HG03139 (cell line): ENCODE results near the gene BANP.
"Not testable (repeated sequence)": the region's sequence is repeated elsewhere in the genome, so short reads cannot be mapped to it uniquely, and the experiment has no call there.

Source experiments
- ATAC-seq: cut with Tn5 transposase; IDR thresholded peaks from one replicate; pipeline ENCODE4 v1.9.1; 2021; ENCODE audit not compliant: unreplicated experiment

Gene BANP

DNA sequence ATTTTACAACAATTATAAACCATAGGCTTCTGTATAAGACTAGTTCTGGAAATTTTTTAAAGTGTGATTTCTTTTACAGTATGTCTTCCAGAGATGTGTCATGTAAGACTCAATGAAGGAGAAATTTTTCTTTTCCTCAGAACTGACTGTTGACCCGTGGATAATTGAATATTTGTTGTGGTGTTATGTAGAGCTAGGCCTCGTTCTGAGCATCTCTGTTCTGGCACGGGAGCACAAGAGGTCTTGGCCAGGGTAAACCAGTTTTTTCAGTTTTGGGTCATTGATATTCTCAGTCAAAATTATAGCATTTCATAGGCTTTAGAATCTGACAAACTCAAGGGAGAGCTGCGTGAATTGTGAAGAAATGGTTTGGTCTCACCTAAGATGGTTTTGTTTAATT is 39.0 kb downstream of the BANP start:
- not testable (repeated sequence) for ATAC-seq

GRCh38 chr16:87992142-87992541 is 40.9 kb downstream of the BANP start:
- ATAC-seq, result not testable (repeated sequence)

GRCh38 chr16:87993901-87994300 is 42.7 kb downstream of the BANP start:
- ATAC-seq, result no peak

- ATAC-seq, result no peak
Observed at GRCh38 chr16:87995644-87996043, 44.4 kb downstream of the BANP start.

- no peak for ATAC-seq
Observed at GRCh38 chr16:87996962-87997880, 46.0 kb downstream of the BANP start.

GRCh38 chr16:87998184-87998793 is 47.1 kb downstream of the BANP start:
- ATAC-seq, result not testable (repeated sequence)

DNA sequence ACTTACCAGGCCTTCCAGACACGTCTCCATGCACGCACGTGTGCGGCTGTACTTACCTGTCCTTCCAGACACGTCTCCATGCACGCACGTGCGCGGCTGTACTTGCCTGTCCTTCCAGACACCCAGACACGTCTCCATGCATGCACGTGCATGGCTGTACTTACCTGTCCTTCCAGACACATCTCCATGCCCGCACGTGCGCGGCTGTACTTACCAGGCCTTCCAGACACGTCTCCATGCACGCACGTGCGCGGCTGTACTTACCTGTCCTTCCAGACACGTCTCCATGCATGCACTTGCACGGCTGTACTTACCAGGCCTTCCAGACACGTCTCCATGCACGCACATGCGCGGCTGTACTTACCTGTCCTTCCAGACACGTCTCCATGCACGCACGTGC is 47.8 kb downstream of the BANP start:
- ATAC-seq, result not testable (repeated sequence)

- ATAC-seq, result no peak
Observed at GRCh38 chr16:88002211-88002610, 51.0 kb downstream of the BANP start.

- no peak for ATAC-seq
Observed at GRCh38 chr16:88002749-88003148, 51.5 kb downstream of the BANP start.

GRCh38 chr16:88003316-88003715 is 52.1 kb downstream of the BANP start:
- no peak for ATAC-seq

DNA sequence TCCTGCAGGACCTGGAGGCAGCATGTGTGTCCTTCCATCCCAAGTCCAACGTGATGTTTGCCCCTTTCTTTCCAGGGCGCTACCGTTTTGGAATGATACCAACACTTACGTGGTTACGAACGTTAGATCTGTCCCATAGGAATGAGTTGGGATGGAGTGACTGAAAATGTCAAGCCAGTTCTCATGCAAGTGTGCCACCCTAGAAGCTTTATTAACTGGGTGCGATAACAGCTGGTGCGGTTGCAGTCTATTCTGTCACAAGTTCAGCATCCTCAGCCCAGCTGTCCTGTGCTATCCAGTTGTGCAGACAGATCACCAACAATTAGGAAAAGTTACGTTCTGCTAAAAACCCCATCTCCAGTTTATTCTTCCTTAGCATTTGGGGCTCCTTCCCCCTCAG is 52.5 kb downstream of the BANP start:
- ATAC-seq, result no peak

GRCh38 chr16:88004391-88004790 is 53.2 kb downstream of the BANP start:
- ATAC-seq, result no peak

GRCh38 chr16:88005181-88005581 is 53.9 kb downstream of the BANP start:
- no peak for ATAC-seq

DNA sequence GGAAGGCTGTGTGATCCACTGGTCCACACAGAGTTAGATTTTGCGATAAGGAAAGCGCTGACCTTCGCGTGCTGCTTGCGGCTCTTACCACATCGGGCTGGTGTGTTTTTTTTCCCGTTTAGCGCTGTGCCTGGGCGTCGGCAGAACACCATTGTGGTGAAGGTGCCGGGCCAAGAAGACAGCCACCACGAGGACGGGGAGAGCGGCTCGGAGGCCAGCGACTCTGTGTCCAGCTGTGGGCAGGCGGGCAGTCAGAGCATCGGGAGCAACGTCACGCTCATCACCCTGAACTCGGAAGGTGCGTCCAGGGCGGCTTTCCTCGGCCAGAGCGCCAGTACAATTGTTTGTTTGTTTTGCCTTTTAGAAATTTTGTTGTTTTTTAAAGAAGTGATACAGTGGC is 54.7 kb downstream of the BANP start:
- ATAC-seq, result no peak

- no peak for ATAC-seq
Observed at GRCh38 chr16:88007321-88007731, 56.1 kb downstream of the BANP start.

DNA sequence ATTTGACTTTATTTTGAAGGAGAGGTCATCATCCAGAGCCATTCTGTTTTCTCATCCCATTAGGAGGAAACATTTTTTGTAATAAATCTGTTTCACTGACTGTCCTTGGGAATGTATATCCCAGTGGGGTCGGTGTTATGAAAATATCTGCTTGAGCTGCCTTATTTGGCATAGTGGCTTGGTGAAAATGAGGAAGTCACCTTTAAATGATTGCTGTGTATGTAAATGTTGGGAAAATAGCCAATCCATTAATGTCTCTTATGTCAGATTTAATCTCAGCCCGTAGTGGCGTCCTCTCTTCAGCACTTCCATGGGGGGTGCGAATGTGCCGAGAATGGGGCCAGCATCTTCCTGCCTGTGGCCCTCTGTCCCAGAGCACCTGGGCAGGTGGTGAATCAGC is 57.6 kb downstream of the BANP start:
- ATAC-seq, result no peak

GRCh38 chr16:88009563-88010342 is 58.5 kb downstream of the BANP start:
- ATAC-seq, result no peak

DNA sequence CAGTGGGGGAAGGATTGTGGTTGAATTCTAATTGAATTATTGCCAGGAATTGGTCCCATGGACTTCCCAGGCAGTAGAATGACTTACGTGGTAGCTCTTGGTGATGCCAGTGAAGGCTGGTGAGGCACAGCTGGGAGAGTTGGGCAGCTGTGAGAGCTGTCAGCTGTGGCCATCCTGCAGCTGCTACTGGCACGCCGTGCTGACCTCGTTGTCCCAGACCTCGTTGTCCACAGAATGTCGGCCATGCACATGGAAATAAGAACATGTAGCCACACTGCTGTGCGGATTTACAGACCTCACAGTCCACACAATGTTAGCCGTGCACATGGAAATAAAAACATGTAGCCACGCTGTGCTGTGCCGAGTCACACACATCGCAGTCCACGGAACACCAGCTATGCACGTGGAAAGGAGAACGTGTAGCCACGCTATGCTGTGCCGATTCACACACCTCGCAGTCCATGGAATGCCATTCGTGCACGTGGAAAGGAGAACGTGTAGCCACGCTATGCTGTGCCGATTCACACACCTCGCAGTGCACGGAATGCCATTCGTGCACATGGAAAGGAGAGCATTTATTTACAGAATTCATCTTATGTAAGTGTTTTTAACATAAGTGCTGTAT is 59.2 kb downstream of the BANP start:
- ATAC-seq, result no peak

DNA sequence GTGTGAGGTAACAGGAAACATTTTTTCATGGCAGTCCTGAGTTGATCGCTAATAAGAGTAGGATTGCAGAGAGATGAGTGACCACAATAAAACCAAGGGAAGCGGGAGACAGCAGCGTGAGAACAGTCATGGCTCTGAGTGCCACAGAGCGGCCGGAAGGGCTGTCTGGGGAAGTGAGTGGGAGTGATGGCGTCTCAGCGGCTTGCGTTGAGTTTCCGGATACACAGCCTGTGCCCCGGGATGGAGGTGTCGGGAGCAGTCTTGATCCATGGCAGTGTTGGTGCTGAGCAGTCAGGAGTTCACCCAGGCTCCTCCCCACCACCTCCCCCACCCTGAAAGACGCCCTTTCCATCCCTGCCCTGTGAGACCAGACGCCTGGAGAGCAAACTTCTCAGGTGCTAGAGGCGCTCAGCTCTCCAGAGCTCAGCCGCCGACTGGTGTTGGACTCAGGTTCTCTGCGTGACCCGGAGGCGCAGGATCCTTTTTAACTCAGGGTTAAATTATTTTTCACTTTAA is 59.8 kb downstream of the BANP start:
- ATAC-seq, result no peak

GRCh38 chr16:88012360-88012759 is 61.1 kb downstream of the BANP start:
- no peak for ATAC-seq

DNA sequence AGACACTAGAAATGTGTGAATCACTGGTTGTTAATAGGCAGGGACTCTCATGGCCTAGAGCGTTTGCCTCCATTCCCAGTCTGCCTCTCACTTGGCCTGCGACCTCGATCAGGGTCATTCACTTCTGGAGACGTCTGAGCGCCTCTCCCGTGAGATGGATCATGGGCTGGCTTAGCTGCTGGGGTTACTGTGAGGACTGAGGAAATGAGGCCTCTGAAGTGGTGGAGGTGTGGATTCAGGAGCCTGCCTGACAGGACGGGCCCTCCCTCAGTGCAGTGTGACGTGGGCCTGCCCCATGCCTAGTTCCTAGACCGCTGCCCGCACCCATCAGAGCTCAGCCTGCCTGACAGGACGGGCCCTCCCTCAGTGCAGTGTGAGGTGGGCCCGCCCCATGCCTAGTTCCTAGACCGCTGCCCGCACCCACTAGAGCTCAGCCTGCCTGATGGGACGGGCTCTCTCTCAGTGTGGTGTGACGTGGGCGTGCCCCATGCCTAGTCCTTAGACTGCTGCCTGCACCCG is 61.9 kb downstream of the BANP start:
- no peak for ATAC-seq
